Activated T-helper 2 cell treated with anti-CD3 and anti-CD28 coated beads, Interferon-gamma antibody, Interleukin-2, Interleukin-4, amounts not matched to agents 10 μg/mL and 5 μg/mL and 100 μg/mL, durations not matched to agents 14 hours and 24 hours and 36 hours (primary cell): ENCODE results near the gene CDC42EP4. TPM values are rescaled to one million over a fixed set of nuclear protein-coding genes. Genes with fewer than 3 reads are reported as not detected.

ENCODE experiments used
- DNase-seq: peaks from one replicate; pipeline ENCODE4 v3.0.0; 2021; ENCODE audit warnings: low spot score
- H3K27ac Mint-ChIP-seq: one replicate; pipeline ENCODE4 v1.8.0; 2021; ENCODE audit warnings: mixed read lengths
- H3K27me3 Mint-ChIP-seq: one replicate; pipeline ENCODE4 v1.8.0; 2021; ENCODE audit warnings: low read depth, mixed read lengths
- H3K36me3 Mint-ChIP-seq: one replicate; pipeline ENCODE4 v1.8.0; 2021; ENCODE audit warnings: low read depth, mixed read lengths
- H3K4me1 Mint-ChIP-seq: one replicate; pipeline ENCODE4 v1.8.0; 2021; ENCODE audit warnings: low read depth, mixed read lengths
- H3K4me3 Mint-ChIP-seq: one replicate; pipeline ENCODE4 v1.8.0; 2021; ENCODE audit warnings: low read depth, mild to moderate bottlenecking, moderate library complexity, mixed read lengths
- H3K9me3 Mint-ChIP-seq: one replicate; pipeline ENCODE4 v1.8.0; 2021; ENCODE audit warnings: mixed read lengths
- intact Hi-C: fragments of 100-400 bp; cut with micrococcal nuclease; formaldehyde crosslinking; loops from one replicate; pipeline ENCODE4 v1.15.1; 2023
- total RNA-seq: library from RNA; stranded (reverse); gene quantifications from 2 replicates; pipeline ENCODE4 v1.2.3, GENCODE V29; 2022

Gene CDC42EP4
- total RNA-seq, 1 donor from 2014 or later, result 1.6 TPM

- Mint-ChIP-seq H3K27me3 (no peaks in the 10 kb centered on the region), H3K9me3 (no peaks in the 10 kb centered on the region), H3K4me3 (no peak overlapping the region), H3K4me1 (no peaks in the 10 kb centered on the region), H3K27ac (no peak overlapping the region), H3K36me3 (no peaks in the 10 kb centered on the region)
- DNase-seq, result peak; percentile 36
- intact Hi-C loops, result loop anchor here (1.0 to 10.0 kb wide), 3 partner anchors 115 to 691 kb away; no protein-coding TSS in a partner anchor
Measured at GRCh38 chr17:73255671-73256181, 56.1 kb downstream of the CDC42EP4 start.

GRCh38 chr17:73251871-73252270 lies 59.9 kb downstream of the CDC42EP4 start:
- no peak for DNase-seq
- intact Hi-C loops, result loop anchor here (10.0 kb wide), 1 partner anchor 687 kb away; no protein-coding TSS in a partner anchor
- Mint-ChIP-seq H3K36me3 (peaks cover 7% of the 10 kb centered on the region), H3K27ac (no peak overlapping the region), H3K27me3 (no peaks in the 10 kb centered on the region), H3K9me3 (no peaks in the 10 kb centered on the region), H3K4me1 (no peaks in the 10 kb centered on the region), H3K4me3 (no peak overlapping the region)

- Mint-ChIP-seq H3K27me3 (no peaks in the 10 kb centered on the region), H3K36me3 (peaks cover 11% of the 10 kb centered on the region), H3K4me3 (no peak overlapping the region), H3K9me3 (no peaks in the 10 kb centered on the region), H3K27ac (no peak overlapping the region), H3K4me1 (no peaks in the 10 kb centered on the region)
- no peak for DNase-seq
- intact Hi-C loops, result loop anchor here (10.0 kb wide), 1 partner anchor 686 kb away; no protein-coding TSS in a partner anchor
Measured at GRCh38 chr17:73250851-73251640, 60.8 kb downstream of the CDC42EP4 start.

GRCh38 chr17:73249700-73250099 lies 62.1 kb downstream of the CDC42EP4 start:
- Mint-ChIP-seq H3K4me1 (no peaks in the 10 kb centered on the region), H3K27ac (no peak overlapping the region), H3K4me3 (no peak overlapping the region), H3K36me3 (peaks cover 16% of the 10 kb centered on the region), H3K9me3 (no peaks in the 10 kb centered on the region), H3K27me3 (no peaks in the 10 kb centered on the region)
- no peak for DNase-seq
- intact Hi-C loops, result loop anchor here (10.0 kb wide), 1 partner anchor 685 kb away; no protein-coding TSS in a partner anchor

GRCh38 chr17:73248532-73248931 lies 63.3 kb downstream of the CDC42EP4 start:
- intact Hi-C loops, result no loop called here
- peaks cover 17% of the 10 kb centered on the region for H3K36me3 Mint-ChIP-seq
- DNase-seq, result no peak
- H3K4me1 Mint-ChIP-seq, result no peaks in the 10 kb centered on the region
- no peaks in the 10 kb centered on the region for H3K9me3 Mint-ChIP-seq
- H3K27ac Mint-ChIP-seq, result no peak overlapping the region
- H3K4me3 Mint-ChIP-seq, result no peak overlapping the region
- no peaks in the 10 kb centered on the region for H3K27me3 Mint-ChIP-seq

- intact Hi-C loops, result no loop called here
- Mint-ChIP-seq H3K27me3 (no peaks in the 10 kb centered on the region), H3K4me3 (no peak overlapping the region), H3K36me3 (peaks cover 17% of the 10 kb centered on the region), H3K27ac (no peak overlapping the region), H3K4me1 (no peaks in the 10 kb centered on the region), H3K9me3 (no peaks in the 10 kb centered on the region)
- no peak for DNase-seq
Measured at GRCh38 chr17:73247726-73248125, 64.1 kb downstream of the CDC42EP4 start.

- H3K4me1 Mint-ChIP-seq, result peaks cover 21% of the 10 kb centered on the region
- H3K4me3 Mint-ChIP-seq, result no peak overlapping the region
- H3K27me3 Mint-ChIP-seq, result no peaks in the 10 kb centered on the region
- no peak for DNase-seq
- H3K9me3 Mint-ChIP-seq, result no peaks in the 10 kb centered on the region
- intact Hi-C loops, result no loop called here
- H3K36me3 Mint-ChIP-seq, result peaks cover 34% of the 10 kb centered on the region
- no peak overlapping the region for H3K27ac Mint-ChIP-seq
Measured at GRCh38 chr17:73240561-73240960, 71.2 kb downstream of the CDC42EP4 start.

GRCh38 chr17:73237714-73238113 lies 74.1 kb downstream of the CDC42EP4 start:
- Mint-ChIP-seq H3K27ac (peak overlapping the region; percentile 63), H3K4me3 (no peak overlapping the region), H3K36me3 (peaks cover 37% of the 10 kb centered on the region), H3K4me1 (peaks cover 30% of the 10 kb centered on the region), H3K9me3 (no peaks in the 10 kb centered on the region), H3K27me3 (no peaks in the 10 kb centered on the region)
- DNase-seq, result no peak
- intact Hi-C loops, result loop anchor here (10.0 kb wide), 1 partner anchor 1637 kb away; the partner anchor contains the start of gene FDXR

GRCh38 chr17:73234736-73235135 lies 77.1 kb downstream of the CDC42EP4 start:
- Mint-ChIP-seq H3K4me1 (peaks cover 42% of the 10 kb centered on the region), H3K36me3 (peaks cover 36% of the 10 kb centered on the region)

More at GRCh38 chr17:73234736-73235135, 77.1 kb downstream of the CDC42EP4 start:
- no peak for DNase-seq
- Mint-ChIP-seq H3K4me3 (no peak overlapping the region), H3K9me3 (no peaks in the 10 kb centered on the region), H3K27ac (no peak overlapping the region), H3K27me3 (no peaks in the 10 kb centered on the region)
- intact Hi-C loops, result loop anchor here (10.0 kb wide), 1 partner anchor 1640 kb away; the partner anchor contains the start of gene FDXR

Other genes with a start within 250 kb of the CDC42EP4 start
- 20.2 and 25.2 TPM in 2 replicates for gene SLC39A11, start 219.3 kb downstream of the CDC42EP4 start, total RNA-seq
- gene SSTR2, start 147.0 kb downstream of the CDC42EP4 start, total RNA-seq, result 0.91 and 0.97 TPM in 2 replicates
- gene COG1, start 118.9 kb downstream of the CDC42EP4 start, total RNA-seq, result 31.4 and 31.5 TPM in 2 replicates
- not detected in 2 replicates for gene CPSF4L, start 50.1 kb downstream of the CDC42EP4 start, total RNA-seq